KBM-7 (cell line): ENCODE measurements around the gene TMEM63A.
"Not testable (repeated sequence)": the region's sequence is repeated elsewhere in the genome, so short reads cannot be mapped to it uniquely, and the experiment has no call there.

Experiments
- DNase-seq: peaks from one replicate; pipeline ENCODE4 v3.0.0-alpha.2; 2015
- in situ Hi-C: fragments of 300-500 bp; cut with MboI; formaldehyde crosslinking; loops from 2 replicates; pipeline ENCODE4 v1.14.3; 2020; ENCODE audit warnings: low sequenced_read_pairs, low pct_unique_long_range_greater_than_20kb, mixed read lengths

The TMEM63A gene

DNA sequence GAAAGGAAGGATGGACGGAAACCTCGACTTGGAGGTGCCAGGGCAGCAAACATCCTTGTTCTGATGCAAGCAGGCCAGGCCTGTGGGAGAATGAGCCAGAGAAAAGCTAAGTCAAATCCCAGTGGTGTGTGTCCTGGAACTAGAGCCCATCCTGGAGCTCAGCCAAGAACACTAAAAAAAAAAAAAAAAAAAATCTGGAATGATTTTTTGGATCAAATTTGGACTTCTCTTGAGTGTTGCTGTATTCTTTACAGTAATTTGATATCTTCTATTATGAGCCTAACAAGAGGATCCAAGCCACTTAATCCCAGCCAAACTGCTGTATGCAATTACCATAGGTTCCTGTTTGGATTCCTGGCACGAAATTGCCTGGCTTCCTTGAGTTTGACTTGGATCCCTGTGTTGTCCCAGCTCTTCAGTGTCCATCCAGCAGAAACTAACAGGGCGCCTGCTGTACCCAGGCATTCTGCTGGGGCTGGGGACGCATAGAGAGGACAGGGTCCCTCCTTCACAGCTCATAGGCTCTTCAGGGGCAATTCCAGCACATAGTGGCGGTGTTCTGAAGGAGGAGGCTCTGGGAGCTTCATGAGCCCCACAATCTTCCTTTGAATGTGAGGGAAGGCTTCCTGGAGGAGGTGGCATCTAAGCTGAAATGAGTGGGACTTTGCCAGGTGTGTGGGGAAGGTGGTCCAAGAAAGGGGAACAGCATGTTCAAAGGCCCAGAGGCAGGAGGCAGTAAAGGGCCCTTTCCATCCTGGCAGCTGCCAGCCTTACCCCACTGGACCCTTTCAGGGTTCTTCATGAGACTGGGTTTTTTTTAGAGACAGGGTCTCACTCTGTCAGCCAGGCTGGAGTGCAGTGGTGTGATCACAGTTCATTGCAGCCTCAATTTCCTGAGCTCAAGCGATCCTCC is 47.5 kb downstream of the TMEM63A start:
- in situ Hi-C loops = no loop called here

DNA sequence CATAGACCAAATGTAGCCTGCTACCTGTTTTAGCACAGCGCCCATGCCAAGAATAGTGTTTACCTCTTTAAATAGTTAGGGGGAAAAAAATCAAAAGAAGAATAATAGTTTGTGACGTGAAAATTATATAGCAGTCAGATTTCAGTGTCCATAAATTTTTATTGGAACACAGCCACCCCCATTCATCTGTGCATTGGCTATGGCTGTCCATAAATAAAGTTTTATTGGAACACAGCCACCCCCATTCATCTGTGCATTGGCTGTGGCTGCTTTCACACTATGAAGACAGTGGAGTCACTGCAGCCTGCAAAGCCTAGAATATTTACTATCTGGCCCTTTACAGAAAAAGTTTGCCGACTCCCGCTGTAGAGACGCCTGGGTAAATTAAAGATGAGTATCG is 51.3 kb downstream of the TMEM63A start:
- DNase-seq = no peak
- in situ Hi-C loops = no loop called here

More for the DNA sequence above, 47.5 kb downstream of the TMEM63A start:
- no peak for DNase-seq

DNA sequence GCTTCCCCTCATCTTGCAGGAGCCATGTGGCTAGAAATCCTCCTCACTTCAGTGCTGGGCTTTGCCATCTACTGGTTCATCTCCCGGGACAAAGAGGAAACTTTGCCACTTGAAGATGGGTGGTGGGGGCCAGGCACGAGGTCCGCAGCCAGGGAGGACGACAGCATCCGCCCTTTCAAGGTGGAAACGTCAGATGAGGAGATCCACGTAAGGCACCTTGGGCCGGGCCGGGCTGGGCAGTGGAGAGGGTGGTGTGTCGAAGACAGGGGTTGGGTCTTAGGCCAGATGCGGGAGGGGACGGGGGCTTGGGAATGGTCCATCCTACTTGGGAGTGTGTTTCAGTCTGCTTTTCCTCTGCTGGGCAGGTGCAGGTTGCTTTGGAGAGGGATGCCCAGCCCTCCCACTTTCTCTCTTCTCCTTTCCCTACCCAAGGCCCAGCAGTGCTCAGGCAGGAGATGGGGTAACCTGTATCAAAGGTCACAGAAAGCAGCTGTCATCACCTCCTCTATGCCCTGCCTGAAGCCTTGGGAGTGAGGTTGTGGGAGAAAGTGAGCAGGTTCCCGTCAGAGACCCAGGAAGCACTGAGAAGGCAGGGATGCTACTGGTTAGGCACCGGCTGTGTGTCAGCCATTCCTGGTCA is 53.4 kb downstream of the TMEM63A start:
- no peak for DNase-seq
- in situ Hi-C loops = no loop called here

DNA sequence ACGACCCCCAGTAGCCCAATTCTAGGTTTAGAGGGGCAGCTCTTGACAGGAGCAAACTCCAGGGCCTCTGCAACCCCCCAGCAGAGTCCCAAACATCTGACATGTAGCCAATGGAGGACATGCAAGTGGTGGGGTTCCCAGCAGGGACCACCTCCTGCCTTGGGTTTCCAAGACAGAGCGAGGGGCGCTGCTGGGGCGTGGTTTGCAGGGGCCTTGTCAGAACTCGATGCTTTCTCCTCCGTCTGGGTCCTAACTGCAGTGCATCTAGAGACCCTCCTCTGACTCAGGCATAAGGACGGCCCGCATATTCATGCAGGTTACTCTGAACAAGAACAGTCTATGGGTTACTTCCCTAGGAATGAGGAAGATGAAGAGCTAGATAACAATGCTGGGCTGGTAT is 55.1 kb downstream of the TMEM63A start:
- no peak for DNase-seq
- in situ Hi-C loops = no loop called here

DNA sequence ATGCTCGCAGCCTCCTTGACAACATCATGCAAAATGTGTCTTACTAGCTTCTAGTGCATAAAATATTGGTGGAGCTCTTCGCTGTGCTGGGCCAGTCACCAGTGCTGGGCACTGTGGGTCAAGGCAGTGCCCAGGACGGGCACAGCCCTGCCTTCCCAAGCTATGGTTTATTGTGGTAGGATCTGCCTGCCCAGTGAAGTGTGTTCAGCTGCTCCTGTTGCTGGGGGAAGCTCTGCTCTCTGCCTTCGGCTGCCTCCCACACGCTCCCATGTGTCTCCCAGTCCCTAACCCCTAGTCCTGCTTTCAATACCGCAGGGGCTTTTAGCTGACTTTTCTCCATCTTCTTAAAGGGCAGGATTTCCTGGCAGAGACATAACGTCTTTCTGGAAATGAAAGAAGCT is 56.6 kb downstream of the TMEM63A start:
- in situ Hi-C loops = no loop called here
- DNase-seq = peak; percentile 32

DNA sequence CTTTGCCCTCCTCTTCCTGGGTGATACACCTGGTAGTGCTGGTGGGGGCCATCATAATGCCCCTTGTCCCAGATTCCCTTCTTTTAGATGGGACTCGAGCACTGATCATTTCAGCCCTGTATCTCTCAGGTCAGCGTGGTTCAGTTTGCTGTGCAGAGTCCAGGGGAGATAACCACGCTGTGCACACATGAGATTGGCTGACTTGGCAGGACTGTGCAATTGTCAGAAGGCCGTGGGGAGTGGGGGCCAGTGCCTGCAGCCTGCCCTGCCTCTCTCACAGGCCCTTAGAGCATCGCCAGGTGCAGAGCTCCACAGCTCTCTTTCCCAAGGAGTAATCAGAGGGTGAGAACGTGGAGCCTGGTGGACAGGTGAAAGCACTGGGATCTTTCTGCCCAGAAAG is 57.1 kb downstream of the TMEM63A start:
- no peak for DNase-seq
- in situ Hi-C loops = no loop called here

DNA sequence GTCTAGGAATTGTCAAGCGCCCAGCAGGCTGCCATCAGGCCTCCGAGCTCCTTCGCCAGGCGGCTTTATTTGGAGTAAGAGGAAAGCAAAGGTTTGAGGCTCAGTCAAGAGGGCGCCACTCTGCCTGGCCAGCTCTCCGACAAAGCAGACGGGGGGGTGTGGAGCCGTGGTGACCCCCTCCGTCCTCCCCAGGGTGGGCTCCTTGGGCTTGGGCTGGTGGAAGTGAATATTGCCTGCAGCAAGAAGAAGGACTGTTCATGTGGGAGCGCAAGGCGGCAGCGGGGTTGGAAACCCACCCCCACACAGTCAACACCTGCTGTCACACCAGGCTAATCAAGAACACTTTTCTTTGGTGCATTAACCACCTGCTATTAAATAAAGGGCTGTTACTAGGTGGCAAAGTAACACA is 57.6 kb downstream of the TMEM63A start:
- no peak for DNase-seq
- in situ Hi-C loops = no loop called here

DNA sequence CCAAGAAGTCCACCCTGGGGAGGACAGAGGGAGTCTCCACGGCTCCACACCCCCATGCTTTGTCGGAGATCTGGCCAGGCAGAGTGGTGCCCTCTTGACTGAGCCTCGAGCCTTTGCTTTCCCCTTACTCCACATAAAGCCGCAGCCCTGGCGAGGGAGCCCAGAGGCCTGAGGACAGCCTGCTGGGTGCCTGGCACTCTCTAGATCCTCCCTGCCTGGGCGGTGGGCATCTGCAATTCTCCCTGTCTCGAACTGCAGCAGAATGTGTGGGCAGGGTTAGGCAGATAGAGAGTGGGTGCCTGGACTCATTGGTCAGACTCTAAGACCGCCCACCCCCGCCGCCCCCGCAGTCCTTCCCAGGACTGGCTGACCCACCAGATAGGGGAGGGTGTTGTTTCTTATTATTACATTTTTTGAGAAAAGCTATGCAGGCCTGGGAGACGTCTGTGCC is 58.3 kb downstream of the TMEM63A start:
- no peak for DNase-seq
- in situ Hi-C loops = no loop called here

DNA sequence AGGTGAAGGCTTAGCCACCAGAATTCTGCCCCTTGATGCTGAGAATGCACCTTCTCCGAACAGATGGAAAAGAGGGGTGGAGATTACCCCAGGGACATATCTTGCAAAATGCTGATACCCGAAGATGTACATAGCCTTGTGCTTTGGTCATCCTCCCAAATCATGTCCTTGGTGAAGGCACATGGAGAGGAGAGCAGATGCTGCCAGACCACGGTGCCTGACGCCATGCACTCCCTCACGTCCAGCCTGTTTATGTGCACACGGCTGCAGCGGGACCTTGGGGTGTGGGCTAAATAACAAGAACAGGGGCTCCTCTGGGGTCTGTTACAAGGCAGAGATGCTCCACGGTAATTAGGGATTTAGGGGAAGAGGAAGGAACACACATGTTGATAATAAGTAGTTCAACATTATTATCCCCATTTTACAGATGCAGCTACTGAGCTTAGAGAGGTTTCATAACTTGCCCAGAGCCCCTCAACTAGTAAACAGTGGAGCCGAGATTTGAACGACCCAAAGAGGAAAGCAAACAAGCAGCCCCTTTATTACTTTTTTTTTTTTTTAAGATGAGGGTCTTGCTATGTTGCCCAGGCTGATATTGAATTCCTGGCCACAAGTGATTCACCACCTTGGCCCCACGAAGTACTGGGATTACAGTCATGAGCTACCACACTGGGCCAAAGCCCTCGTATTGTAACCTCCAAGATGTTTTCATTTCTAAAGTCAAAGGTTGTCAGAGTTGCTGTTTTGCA is 59.4 kb downstream of the TMEM63A start:
- no peak for DNase-seq

DNA sequence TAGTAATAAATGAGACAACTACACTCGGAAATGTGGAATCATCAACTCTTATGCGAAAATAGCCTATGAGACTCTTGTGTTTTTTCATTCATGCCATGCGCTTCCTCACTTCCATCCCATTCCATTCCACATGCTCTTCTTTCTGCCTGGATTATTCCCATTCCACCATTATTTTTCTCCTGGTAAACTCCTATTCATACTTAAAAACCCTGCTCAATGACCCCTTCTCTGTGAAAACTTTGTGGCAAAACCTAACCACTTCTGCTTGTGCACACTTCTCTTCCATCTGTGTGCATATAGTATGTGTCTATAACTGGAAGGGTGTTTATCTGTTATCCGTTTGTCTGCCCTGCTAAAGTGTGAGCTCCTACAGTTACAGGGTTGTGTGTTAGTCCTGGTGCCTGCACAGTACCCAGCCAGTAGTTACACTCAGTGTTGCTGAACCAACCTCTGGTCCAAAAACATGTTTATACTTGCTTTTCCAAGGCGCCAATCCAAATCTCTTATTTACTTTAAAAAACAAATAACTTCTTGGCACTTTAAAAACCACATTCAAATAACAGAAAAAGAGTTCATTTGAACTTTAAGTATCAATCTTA is 61.6 kb downstream of the TMEM63A start:
- no peak for DNase-seq
- in situ Hi-C loops = no loop called here

More for the DNA sequence above, 59.4 kb downstream of the TMEM63A start:
- in situ Hi-C loops = no loop called here

DNA sequence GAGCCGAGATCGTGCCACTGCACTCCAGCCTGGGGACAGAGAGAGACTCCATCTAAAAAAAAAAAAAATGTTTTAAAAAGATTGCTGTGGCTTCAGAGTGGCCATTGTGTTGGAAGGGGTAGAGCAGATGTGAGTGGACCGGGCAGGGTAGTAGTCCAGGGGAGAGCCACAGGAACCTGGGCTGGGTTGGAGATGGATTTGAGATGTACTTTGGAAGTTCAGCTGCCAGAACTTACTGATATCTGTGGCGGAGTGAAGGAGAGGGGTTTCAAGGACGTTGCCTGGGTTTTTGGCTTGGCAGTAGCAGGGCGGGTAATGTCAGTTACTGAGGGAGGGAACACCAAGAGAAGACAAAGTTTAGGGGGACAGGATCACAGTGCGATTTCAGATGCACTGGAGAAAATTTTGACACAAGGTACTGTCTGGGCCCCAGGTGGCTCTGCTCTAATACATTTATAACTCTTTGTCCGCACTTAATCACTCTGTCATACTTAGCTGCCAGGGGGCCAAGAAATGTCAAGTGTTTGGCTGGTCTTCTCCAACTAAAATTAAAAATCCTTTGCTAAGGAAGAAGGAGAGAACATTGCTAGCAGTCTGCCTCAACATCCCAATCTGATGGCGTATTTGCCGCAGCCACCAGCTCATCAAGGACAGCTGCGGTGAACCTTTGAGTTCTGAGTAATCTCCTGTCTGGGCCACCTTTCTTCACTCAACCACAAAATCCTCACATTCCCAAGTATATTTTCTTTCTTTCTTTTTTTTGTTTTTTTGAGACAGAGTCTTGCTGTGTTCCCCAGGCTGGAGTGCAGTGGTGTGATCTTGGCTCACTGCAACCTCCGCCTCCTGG is 62.6 kb downstream of the TMEM63A start:
- in situ Hi-C loops = no loop called here
- DNase-seq = no peak

DNA sequence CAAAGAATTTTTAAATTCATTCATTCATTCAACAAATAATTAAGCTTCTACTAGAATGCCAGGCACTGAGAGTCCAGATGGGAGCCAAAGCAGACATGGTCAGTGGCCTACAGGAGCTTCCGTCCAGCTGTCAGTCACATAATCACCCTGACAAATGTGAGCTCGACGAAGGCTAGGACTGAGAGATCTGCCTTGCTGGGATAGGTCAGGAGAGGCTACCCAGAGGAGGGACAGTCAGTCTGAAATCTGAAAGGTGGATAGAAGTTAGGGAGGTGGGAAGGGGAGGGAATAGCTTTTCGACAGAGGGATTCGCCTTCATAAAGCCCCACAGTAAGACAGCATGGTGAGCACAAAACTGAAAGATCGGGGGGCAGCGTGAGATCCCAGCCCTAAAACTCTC is 64.0 kb downstream of the TMEM63A start:
- no peak for DNase-seq
- in situ Hi-C loops = no loop called here

DNA sequence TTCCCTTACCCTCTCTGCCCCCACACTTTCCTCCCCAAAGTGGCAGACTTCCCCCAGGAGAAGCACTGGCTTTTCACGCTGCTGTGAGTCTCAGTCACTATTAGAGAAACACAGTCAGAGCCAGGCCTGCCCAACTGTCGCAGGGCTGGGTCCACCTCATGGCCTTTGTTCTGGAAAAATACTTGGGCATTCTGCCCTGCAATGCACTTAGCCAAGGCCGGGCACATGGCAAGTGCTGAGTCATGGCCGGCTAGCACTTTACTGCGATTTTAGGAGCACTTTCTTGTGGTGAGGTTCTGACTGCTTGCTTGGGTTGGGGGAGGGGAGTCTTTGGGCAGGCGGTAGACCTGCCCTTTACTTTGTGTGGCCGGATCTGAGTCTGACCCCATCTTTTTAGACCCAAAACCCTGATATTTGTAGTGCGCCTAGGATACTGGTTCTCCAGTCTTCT is 64.5 kb downstream of the TMEM63A start:
- peak; percentile 55 for DNase-seq
- in situ Hi-C loops = no loop called here

DNA sequence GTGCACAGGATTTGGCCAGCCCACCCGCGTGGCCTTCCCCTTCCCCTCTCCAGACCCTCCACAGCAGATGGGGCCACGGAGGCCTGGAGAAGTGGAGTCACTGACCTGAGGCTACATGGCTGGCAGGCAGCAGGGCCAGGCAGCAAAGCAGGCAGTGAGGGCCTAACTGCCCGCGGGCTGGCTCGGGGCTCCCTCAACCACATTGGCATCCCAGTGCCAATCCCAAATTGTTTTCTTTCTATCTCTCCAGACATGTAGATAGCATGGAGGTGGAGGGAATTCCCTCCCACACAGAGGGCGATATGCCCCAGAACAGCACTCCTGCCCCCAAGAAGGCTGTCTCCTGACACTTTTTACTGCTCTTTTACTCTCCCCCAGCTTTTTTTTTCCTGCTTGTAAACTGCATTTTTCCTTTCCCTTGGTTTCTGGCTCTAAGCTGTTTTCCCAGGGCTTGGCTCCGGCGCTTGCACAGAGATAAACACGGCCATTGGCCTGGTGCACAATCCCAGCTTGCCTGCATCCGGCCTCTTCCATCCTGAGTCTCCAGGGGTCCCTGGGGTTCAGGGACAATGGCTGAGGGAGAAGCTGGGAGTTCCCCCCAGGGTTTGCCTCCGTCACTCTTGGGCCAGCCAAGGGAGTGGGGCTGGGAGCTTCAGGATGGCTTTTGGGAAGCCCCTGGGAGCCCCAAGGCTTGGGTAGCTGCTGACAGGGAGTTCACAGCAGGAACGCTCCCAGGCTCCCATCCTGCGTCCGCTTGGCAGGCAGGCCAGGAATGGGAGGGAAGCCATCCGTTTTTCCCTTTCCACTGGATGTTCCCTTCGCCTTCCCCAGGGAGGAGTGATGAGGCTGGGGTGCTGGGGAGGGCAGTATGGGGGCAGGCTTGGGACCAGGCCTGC is 65.3 kb downstream of the TMEM63A start:
- in situ Hi-C loops = no loop called here
- DNase-seq = no peak

DNA sequence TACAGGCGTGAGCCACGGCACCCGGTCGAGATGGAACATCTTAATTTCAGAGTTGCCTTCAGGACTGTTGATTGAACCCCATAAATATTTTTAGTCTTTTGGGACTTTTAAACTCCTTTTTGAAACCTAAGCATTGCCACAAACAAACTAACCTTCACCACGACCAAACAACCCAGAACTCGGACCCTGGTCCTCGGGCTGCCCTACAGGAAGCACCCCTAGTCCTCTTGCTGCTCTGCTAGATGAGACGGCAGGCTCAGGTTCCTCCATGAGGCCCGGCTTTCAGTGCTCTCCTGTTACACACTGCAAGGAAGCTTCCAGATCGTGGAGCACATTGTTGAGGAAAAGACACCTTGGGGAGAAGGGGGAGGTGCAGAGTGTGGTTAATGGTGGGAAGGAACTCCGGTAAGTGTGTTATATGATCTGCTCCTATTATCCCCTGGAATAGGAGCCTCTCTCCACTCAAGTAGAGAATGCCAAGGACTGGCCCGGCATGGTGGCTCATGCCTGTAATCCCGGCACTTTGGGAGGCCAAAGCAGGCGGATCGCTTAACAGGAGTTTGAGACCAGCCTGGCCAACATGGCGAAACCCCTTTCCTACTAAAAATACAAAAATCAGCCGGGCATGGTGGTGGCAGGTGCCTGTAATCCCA is 66.5 kb downstream of the TMEM63A start:
- in situ Hi-C loops = no loop called here
- no peak for DNase-seq

DNA sequence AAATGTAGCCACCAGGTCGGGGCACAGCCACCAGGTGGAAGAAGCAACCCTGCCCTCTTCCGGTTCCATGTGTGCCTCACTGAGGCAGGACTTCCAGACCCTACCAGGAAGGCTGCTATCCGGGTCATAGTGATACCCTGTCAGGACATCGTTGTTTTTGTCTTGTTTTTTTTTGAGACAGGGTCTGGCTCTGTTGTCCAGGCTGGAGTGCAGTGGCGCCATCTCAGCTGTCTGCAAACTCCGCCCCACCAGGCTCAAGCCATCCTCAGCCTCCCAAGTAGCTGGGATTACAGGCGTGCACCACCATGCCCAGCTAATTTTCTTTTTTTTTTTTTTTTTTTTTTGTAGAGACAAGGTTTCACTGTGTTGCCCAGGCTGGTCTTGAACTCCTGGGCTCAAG is 67.1 kb downstream of the TMEM63A start:
- DNase-seq, in situ Hi-C loops: not testable (repeated sequence)

DNA sequence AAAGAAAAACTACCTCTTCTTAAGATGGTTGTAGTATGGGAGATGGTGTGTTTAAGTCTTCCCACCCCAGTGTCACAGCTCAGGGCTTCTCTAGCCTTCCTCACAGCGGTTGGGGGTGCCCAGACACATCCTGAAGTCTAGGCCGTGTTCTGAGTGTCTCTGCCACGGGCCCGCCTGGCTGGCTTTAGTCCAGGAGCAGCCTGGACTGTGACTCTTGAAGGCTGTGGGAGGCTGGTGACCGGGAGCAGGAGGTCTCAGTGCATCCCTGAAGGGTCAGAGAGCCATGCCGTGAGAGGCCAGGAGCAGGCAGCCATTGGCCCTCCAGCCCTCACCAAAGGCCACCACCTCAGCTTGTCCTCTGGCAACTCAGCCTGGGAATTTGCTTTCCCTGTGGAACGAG is 67.8 kb downstream of the TMEM63A start:
- no peak for DNase-seq
- in situ Hi-C loops = no loop called here
